ENCODE results near the gene INSRR. TPM values are rescaled to one million over a fixed set of nuclear protein-coding genes. Genes with fewer than 3 reads are reported as not detected.

The INSRR gene
- total RNA-seq, 6 experiments from 2014 or later = not detected

DNA sequence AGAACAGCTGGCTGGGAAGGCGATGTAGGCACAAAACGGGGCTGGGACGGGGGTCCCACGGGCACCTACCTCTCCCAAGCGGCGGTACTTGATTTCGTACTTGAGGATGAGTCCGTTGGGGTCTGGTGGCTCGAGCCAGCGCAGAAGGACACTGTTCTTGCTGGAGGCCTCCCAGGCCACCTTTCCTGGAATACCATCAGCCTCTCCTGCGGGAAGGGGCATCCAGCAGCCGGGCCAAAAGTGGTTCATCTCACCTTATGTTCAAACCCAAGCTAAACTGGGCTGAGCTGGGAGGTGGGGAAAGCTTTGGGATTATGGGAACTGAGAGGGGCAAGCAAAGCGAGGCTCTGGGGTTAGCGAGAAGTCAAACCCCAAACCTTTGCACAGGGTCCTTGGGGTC is 14.3 kb downstream of the INSRR start:
- TF ChIP-seq, protein P1, sequence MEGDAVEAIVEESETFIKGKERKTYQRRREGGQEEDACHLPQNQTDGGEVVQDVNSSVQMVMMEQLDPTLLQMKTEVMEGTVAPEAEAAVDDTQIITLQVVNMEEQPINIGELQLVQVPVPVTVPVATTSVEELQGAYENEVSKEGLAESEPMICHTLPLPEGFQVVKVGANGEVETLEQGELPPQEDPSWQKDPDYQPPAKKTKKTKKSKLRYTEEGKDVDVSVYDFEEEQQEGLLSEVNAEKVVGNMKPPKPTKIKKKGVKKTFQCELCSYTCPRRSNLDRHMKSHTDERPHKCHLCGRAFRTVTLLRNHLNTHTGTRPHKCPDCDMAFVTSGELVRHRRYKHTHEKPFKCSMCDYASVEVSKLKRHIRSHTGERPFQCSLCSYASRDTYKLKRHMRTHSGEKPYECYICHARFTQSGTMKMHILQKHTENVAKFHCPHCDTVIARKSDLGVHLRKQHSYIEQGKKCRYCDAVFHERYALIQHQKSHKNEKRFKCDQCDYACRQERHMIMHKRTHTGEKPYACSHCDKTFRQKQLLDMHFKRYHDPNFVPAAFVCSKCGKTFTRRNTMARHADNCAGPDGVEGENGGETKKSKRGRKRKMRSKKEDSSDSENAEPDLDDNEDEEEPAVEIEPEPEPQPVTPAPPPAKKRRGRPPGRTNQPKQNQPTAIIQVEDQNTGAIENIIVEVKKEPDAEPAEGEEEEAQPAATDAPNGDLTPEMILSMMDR (IDR thresholded peaks at IDR 0.05) = no peak
- no peak for DNase-seq
- no peaks in the 10 kb centered on the region for H3K4me1 Mint-ChIP-seq (ENCODE audit: low read depth)
- H3K36me3 Mint-ChIP-seq (ENCODE audit: low read depth) = no peaks in the 10 kb centered on the region
- H3K27ac Mint-ChIP-seq = no peak overlapping the region
- peaks cover 51% of the 10 kb centered on the region for H3K27me3 Mint-ChIP-seq (ENCODE audit: insufficient read depth)
- H3K9me3 Mint-ChIP-seq = no peaks in the 10 kb centered on the region
- H3K4me3 Mint-ChIP-seq = no peak overlapping the region

DNA sequence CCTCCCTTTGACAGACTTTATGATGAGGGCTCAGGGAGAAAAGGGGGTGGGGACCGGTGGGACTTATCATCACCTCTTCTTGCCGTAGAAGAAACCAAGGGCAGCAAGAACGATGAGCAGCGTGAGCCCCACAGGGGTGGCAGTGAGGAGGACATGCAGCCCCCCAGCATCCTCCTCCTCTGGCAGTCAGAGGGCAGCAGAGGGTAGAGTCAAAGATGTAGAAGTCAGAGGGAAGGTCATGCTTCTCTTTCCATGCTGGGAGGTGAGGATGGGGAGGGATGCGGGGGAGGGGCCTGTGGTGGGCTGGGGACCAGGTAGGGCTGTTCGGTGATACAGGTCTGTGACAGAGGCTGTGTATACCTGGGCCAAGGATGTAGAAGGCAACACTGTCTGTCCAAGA is 14.8 kb downstream of the INSRR start:
- TF ChIP-seq, protein P1 (IDR thresholded peaks at IDR 0.05) = no peak
- Mint-ChIP-seq H3K27ac (no peak overlapping the region), H3K4me1 (ENCODE audit: low read depth) (no peaks in the 10 kb centered on the region), H3K9me3 (no peaks in the 10 kb centered on the region), H3K27me3 (ENCODE audit: insufficient read depth) (peaks cover 47% of the 10 kb centered on the region), H3K4me3 (no peak overlapping the region), H3K36me3 (ENCODE audit: low read depth) (no peaks in the 10 kb centered on the region)
- DNase-seq = no peak

- Mint-ChIP-seq H3K36me3 (ENCODE audit: low read depth) (no peaks in the 10 kb centered on the region), H3K27ac (no peak overlapping the region), H3K4me1 (ENCODE audit: low read depth) (no peaks in the 10 kb centered on the region), H3K27me3 (ENCODE audit: insufficient read depth) (peaks cover 38% of the 10 kb centered on the region), H3K9me3 (no peaks in the 10 kb centered on the region), H3K4me3 (no peak overlapping the region)
- TF ChIP-seq, protein P1 (IDR thresholded peaks at IDR 0.05) = no peak
- DNase-seq = no peak
These were observed 16.2 kb downstream of the INSRR start for GRCh38 chr1:156842618-156843300.

- peaks cover 33% of the 10 kb centered on the region for H3K27me3 Mint-ChIP-seq (ENCODE audit: insufficient read depth)
- no peaks in the 10 kb centered on the region for H3K9me3 Mint-ChIP-seq
- H3K36me3 Mint-ChIP-seq (ENCODE audit: low read depth) = no peaks in the 10 kb centered on the region
- DNase-seq = no peak
- TF ChIP-seq, protein P1 (IDR thresholded peaks at IDR 0.05) = no peak
- H3K4me1 Mint-ChIP-seq (ENCODE audit: low read depth) = no peaks in the 10 kb centered on the region
- no peak overlapping the region for H3K4me3 Mint-ChIP-seq
- H3K27ac Mint-ChIP-seq = no peak overlapping the region
These were observed 17.5 kb downstream of the INSRR start for GRCh38 chr1:156841295-156841855.

DNA sequence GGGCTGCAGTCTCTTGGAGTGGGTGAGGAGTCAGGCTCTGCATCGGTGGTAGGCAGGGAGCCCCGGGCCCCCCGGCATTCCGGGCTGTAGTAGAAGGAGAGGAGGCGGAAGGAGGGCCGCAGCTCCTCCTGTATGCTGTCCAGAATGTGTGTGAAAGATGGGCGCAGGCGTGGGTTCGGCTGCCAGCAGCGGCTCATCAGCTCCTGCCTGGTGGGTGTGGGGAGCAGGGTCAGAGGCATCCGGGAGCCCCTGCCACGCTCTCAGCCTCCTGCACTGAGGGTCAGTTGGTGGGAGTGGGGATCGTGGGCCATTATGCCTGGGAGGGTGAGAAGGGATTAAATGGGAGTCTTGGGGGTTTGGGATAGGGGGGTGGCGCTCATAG is 18.0 kb downstream of the INSRR start:
- H3K27me3 Mint-ChIP-seq (ENCODE audit: insufficient read depth) = peaks cover 34% of the 10 kb centered on the region
- no peak for DNase-seq
- H3K9me3 Mint-ChIP-seq = no peaks in the 10 kb centered on the region
- H3K36me3 Mint-ChIP-seq (ENCODE audit: low read depth) = no peaks in the 10 kb centered on the region
- H3K27ac Mint-ChIP-seq = no peak overlapping the region
- H3K4me3 Mint-ChIP-seq = no peak overlapping the region
- TF ChIP-seq, protein P1 (IDR thresholded peaks at IDR 0.05) = no peak
- H3K4me1 Mint-ChIP-seq (ENCODE audit: low read depth) = no peaks in the 10 kb centered on the region

All from HFFc6 (cell line).